Globus pallidus (tissue), 1 donor: ENCODE results near the gene PCNX4.
"Not testable (repeated sequence)": the region's sequence is repeated elsewhere in the genome, so short reads cannot be mapped to it uniquely, and the experiment has no call there.

Source experiments
- DNase-seq: peaks from one replicate; pipeline ENCODE4 v3.0.0-alpha.2; 2015; ENCODE audit warnings: low spot score

PCNX4 gene

DNA sequence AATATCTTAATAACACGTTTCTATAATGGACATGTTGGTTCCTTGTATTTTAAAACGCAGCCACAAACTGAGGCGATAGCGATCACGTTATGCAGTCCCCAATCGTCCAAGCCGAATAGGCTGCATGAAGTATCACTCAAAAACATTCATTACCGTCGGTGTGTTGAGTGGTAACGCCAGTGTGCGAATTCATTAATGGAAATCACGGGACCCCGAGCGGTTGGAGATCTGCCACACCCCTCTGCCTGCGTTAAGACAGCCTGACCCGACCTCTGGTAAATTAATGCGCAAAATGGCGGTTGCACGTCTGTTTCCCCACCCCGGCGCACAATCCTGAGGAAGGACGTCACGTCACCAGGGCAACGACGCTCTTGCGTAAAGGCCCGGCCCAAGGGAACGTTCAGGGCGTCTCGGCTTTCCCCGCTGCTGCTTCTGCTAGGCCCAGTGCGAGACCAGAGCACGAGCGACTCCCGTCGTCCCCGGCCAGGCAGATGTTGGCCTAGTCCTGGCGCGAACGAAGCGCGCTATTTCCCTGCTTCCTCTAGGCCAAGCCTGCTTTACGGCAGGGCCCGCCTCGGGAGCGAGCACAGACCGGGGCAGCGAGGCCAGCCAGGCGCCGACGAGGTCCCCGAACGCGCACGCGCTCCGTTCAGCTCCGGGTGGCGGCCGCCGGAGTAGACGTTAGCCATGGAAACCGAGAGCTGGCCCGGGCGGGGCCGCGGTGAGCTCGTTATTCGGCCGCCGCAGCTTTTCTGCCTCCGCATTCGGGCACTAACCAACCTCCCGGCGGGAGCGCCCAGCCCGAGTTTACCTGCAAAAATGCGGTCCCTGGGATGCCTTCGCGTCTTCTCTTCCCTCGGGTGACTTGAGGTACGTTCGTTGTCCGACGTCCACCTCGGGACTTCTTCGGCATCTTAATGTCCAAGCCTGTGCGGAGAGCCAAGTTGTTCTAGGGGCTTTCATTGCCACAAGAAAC is at the start of gene PCNX4:
Gene PCNX4, plus strand, starts transcription at position 374 of the 976 bp plus-strand sequence. CDS start 15,716 bp downstream, outside the sequence.
- DNase-seq, result peak; percentile 99

DNA sequence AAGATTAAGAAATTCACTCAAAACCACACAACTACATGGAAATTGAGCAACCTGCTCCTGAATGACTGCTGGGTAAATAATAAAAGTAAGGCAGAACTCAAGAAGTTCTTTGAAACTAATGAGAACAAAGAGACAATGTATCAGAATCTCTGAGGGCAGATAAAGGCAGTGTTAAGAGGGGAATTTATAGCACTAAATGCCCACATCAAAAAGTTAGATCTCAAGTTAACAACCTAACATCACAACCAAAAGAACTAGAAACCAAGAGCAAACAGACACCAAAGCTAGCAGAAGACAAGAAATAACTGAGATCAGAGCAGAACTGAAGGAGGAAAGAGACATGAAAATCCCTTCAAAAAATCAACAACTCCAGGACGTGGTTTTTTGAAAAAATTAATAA is 43.7 kb upstream of the PCNX4 start:
- DNase-seq, result not testable (repeated sequence)

DNA sequence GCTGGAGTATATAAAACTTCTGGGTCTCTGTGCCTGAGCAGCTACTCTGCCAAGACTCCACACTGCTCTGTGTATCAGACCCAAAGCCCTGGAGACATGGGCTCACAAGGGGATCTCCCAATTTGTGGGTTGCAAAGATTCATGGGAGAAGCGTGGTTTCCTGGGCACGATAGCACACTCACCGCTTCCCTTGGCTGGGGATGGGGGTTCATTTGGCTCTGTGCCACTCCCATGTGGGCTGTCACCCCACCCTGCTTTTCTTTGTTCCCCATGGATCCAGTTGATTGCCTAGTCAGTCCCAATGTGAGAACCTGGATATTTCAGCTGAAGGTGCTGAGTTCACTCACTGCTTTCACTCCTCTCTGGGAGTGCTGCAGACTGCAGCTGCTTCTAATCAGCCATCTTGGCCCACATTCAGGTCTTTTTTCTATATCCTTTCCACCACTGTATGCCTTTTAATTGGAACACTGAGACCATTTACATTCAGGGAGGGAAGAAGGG is 40.0 kb upstream of the PCNX4 start:
- no peak for DNase-seq

- no peak for DNase-seq
Observed at GRCh38 chr14:60058087-60058486, 33.6 kb upstream of the PCNX4 start.

GRCh38 chr14:60061371-60061770 is 30.4 kb upstream of the PCNX4 start:
- no peak for DNase-seq

- DNase-seq, result peak; percentile 49
Observed at GRCh38 chr14:60064491-60065072, 27.1 kb upstream of the PCNX4 start.

DNA sequence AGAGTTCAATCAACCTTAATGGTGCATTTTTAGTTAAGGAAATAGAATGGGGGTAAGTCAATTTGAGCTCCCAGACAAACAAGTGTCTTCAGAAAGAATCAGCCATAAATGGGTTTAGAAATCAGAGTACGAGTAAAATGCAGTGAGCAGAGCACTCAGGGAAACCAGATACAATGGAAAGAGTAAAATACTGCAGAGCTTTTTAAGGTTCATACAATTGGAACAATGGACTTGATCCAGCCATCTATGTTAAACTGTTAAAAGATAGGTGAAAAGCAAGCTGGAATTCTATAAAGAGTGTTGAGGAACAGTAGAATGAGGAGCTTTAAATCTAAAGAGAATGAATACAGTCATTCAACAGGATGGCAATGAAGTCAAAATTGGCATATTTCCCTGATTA is 23.8 kb upstream of the PCNX4 start:
- no peak for DNase-seq

DNA sequence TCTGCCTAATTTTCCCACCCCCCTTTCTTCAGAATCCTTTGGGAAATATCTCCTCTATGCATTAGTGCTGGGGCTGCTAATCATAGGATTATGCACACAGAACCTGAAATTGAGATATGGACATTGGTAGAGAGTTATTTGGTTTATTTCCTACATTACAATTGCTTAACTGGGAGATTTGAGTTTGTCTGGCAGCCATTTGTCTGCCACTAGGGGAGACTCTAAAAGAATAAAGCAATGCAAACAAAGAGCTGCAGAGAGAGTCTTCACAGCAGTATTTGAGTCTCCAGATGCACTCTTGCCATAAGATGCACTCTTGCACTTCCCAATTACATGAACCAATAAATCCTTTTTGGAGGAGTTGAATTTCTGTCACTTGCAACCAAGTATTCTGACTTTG is 12.0 kb upstream of the PCNX4 start:
- DNase-seq, result no peak

DNA sequence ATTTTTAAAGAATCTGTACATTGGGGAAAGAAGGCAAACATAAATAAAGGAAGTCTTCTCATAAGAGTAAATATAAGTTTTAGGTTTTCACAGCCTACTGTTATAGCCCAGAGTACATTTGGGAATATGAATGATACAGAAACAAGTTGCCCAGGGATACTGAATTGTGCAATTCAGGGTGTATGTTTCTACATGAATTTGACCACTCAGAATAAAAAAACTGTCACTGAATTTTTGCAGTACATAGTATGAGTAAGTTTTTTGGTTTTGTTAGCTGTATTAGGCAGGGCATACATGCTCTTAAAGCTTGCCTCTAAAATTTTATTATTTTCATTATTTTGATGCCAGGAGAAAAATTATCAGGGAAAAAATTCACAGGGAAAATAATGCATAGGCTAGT is 6.6 kb upstream of the PCNX4 start:
- DNase-seq, result no peak

- DNase-seq, result no peak
Observed at GRCh38 chr14:60085693-60086092, 6.0 kb upstream of the PCNX4 start.

GRCh38 chr14:60087668-60088067 is 4.1 kb upstream of the PCNX4 start:
- DNase-seq, result no peak

DNA sequence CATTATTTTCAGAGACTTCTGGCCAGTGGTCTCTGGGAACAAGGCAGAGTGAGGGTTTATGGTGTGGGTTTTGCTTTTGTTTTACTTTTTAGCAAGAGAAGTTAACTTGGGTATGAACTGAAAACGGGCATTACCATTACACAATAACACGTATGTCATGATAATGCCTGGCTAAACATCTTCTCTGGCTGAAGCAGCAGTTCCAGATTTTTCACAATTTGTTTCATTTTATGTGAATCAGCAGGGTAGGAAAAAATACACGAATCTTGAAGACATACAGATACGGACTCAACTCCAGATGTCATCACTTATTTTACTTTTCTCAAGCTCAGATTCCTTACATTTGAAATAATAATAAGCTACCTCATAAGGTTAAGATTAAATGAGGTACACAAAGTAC is 2.5 kb upstream of the PCNX4 start:
- no peak for DNase-seq

DNA sequence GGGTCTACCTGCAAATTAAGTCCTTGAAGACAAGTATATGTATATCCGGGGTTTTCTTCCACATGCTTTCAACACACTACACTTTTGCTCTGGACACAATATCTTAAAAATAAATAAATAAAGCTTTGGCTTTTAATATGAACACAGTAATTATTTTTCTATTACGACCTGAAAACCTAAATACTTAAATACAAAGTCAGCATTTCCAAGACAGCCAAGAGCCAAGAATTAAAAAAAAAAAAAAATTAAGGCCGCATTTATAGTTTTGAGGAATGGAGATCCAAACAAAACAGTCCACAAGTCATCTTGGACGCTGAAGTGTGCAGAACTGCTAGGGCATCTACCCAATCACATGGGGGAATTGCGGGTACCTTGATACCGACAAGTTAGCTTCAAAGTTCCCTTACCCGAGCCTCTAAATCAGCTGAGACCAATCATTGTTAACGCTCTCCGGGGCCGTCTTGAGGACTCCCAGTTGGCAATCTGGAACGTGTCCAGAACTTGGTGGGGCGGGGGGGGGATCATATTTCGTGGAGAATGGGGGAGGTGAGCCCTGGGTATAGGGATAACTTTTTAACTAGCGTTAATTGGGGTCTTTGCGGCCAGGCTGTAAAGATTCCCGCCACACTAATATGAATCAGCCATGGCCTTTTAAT is 731 bp upstream of the PCNX4 start:
- DNase-seq, result peak; percentile 59

DNA sequence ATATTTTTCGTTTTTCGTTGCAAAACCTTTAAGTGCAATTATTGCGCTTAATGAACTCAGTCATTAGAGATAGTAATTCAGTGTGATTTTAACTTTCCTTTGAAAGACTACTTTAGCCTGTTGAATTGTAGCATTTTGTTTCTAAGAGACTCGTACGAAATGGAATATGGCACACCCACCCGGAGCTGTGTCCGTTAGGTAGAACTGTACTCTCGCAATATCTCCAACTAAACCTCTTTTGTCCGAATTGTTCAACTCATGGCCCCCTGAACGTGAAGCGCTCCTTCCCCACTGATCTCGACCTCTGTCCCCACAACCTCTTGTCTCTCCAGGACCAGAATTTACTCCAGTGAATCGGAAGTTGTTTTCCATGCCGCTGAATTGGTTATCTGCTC is 800 bp downstream of the PCNX4 start:
- peak; percentile 42 for DNase-seq

DNA sequence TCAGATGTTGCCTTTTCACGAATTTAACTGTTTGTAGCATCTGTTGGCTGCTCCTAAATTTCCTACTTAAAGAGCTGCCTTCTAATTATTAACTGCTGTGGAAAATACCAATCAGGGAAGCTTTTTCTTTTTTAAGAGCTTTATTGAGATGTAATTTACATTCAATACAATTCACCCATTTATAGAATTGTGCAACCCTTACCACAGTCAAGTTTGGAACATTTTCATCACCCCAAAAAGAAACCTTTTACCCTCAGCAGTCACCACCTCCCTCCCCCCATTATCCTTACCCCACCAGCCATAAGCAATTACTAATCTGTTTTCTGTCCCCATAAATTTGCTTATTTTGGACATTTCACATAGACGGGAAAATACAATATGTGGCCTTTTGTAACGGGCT is 1.4 kb downstream of the PCNX4 start:
- no peak for DNase-seq

- no peak for DNase-seq
Observed at GRCh38 chr14:60093606-60094005, 1.9 kb downstream of the PCNX4 start.

DNA sequence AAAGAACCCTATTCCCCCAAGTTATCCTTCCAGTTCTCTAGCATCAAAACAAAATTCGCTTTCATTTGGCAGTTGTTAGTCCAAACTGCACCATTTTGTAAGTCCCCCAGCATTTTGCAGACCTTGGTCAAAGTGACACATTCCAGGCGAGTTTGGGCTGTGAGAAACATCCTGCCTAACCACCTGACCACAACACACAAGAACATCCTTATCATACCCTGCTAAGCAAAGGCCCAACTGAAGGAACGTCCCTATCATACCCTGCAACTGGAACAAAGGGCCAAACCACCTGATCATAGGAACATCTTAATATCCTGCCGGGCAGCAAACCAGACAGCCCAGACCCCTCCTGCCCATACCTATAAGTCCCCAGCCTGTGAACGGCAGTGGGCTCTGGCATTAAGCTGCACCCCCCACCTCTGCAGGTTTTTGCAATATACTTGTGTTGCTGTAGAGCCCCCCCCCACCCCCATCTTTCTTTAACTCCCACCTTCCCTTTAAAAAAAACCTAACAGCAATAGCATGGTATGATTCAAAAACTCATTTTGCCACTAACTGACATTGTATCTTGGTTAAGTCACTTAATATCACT is 2.7 kb downstream of the PCNX4 start:
- no peak for DNase-seq

- no peak for DNase-seq
Observed at GRCh38 chr14:60095231-60095630, 3.5 kb downstream of the PCNX4 start.

DNA sequence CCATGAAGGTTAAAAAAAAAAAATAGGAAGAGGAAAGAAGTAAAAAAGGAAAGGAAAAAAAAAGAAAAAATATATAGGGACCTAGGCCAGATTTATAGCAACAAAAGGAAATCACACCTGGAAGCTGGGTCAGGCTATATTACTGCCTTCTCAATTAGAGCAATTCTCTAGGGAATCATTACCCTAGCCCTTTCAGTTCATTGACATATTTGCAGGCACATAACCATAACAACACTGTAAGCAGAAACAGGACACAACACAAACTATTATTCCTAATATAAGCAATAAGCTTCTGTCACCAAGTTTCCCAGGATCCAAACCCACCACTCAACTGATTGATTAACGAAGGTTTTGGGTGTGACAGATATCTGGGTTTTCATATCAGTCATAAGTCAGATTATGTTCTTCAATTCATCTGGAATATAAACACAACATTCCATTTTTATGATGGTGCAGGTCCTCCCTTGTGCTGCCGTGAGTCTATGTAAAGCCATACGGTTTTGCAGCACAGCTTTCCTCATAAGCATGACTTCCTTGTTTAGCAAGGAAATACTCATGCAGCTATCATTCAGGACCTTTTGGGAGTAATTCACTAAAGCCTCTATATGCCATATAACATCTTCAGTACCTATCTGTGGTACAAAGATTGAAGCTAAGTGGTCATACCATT is 4.2 kb downstream of the PCNX4 start:
- DNase-seq, result no peak

GRCh38 chr14:60097974-60098373 is 6.3 kb downstream of the PCNX4 start:
- DNase-seq, result no peak

DNA sequence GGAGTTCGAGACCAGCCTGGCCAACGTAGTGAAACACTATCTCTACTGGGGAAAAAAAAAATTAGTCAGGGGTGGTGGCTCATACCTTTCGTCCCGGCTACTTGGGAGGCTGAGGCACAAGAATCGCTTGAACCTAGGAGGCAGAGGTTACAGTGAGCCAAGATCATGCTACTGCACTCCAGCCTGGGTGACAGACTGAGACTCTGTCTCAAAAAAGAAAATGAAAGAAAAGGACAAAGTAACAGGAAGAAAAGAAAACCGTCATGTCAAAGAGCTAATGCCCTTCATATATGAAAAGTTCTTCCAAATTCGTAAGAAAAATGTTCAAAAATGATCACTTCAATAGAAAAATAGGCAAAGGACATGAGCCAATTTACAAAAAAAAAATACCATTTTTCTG is 8.1 kb downstream of the PCNX4 start:
- DNase-seq, result not testable (repeated sequence)

DNA sequence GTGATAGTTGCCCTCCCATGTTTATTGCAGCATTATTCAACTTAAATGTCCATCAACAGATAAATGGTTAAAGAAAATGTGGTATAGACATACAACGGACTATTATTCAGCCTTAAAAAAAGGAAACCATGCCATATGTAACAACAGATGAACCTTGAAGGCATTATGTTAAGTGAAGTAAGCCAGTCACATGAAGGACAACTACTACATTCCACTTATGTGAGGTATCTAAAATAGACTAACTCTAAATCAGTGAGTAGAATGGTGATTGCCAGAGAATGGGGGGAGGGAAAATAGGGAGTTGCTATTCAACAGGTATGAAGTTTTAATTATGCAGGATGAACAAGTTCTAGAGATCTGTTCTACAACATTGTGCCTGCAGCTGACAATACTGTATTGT is 10.1 kb downstream of the PCNX4 start:
- no peak for DNase-seq
